ENCODE measurements around the gene GEMIN2.
"Not testable (repeated sequence)": the region's sequence is repeated elsewhere in the genome, so short reads cannot be mapped to it uniquely, and the experiment has no call there.

The GEMIN2 gene

GRCh38 chr14:39154594-39155189 is 40.6 kb downstream of the GEMIN2 start:
- TF ChIP-seq, protein P1, sequence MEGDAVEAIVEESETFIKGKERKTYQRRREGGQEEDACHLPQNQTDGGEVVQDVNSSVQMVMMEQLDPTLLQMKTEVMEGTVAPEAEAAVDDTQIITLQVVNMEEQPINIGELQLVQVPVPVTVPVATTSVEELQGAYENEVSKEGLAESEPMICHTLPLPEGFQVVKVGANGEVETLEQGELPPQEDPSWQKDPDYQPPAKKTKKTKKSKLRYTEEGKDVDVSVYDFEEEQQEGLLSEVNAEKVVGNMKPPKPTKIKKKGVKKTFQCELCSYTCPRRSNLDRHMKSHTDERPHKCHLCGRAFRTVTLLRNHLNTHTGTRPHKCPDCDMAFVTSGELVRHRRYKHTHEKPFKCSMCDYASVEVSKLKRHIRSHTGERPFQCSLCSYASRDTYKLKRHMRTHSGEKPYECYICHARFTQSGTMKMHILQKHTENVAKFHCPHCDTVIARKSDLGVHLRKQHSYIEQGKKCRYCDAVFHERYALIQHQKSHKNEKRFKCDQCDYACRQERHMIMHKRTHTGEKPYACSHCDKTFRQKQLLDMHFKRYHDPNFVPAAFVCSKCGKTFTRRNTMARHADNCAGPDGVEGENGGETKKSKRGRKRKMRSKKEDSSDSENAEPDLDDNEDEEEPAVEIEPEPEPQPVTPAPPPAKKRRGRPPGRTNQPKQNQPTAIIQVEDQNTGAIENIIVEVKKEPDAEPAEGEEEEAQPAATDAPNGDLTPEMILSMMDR (IDR thresholded peaks at IDR 0.05; ENCODE audit: low read depth, low read length): no peak
- H3K4me3 ChIP-seq (replicated peaks in 1 of 2; ENCODE audit: low read depth in 2 of 2, low read length in 2 of 2): no peak overlapping the region
- no peak for DNase-seq (ENCODE audit: low read depth in 2 of 2)

- H3K4me3 ChIP-seq (replicated peaks in 1 of 2; ENCODE audit: low read depth in 2 of 2, low read length in 2 of 2): no peak overlapping the region
- DNase-seq (ENCODE audit: low read depth in 2 of 2): no peak
- TF ChIP-seq, protein P1 (IDR thresholded peaks at IDR 0.05; ENCODE audit: low read depth, low read length): no peak
Observed at GRCh38 chr14:39157491-39157890, 43.4 kb downstream of the GEMIN2 start.

DNA sequence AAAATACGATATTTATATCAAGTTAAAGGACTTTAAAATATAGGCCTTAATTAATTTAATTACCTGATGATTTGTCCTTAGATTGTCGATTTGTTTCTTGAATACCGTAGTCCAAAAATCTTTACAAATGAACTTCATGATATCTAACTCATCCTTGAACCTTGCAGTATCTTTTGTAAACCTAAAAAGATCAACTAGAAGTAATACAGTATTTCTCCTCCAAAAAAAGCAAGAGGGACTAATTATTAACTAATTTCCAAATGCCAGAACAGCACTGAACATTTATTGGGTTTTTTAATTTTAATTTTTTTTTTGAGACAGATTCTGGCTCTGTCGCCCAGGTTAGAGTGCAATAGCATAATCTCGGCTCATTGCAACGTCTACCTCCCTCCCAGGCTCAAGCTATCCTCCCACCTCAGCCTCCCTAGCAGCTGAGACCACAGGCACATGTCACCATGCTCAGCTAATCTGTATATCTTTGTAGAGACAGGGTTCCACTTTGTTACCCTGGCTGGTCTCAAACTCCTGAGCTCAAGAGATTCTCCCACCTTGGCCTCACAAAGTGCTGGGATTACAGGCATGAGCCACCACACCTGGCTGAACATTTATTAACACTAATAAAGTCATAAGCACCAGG is 44.2 kb downstream of the GEMIN2 start:
- no peak overlapping the region for H3K4me3 ChIP-seq (replicated peaks in 1 of 2; ENCODE audit: low read depth in 2 of 2, low read length in 2 of 2)
- TF ChIP-seq, protein P1 (IDR thresholded peaks at IDR 0.05; ENCODE audit: low read depth, low read length): no peak

DNA sequence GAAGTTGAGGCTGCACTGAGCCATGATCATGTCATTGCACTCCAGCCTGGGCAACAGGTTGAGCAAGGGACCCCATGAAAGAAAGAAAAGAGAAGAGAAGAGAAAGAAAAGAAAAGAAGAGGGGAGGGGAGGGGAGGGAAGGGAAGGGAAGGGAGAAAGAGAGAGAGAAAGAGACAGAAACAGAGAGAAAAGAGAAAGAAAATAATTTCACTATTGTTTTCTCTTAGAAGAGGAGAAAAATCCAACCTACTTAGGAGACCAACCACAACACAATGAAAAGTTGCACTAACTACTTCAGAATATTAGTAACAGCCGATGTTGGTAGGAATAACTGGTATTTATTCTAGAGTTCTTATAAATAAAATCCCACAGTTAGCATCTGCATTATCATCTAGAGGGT is 46.4 kb downstream of the GEMIN2 start:
- DNase-seq (ENCODE audit: low read depth in 2 of 2): no peak
- TF ChIP-seq, protein P1 (IDR thresholded peaks at IDR 0.05; ENCODE audit: low read depth, low read length): no peak
- H3K4me3 ChIP-seq (replicated peaks in 1 of 2; ENCODE audit: low read depth in 2 of 2, low read length in 2 of 2): no peak overlapping the region

More for the DNA sequence above, 44.2 kb downstream of the GEMIN2 start:
- no peak for DNase-seq (ENCODE audit: low read depth in 2 of 2)

DNA sequence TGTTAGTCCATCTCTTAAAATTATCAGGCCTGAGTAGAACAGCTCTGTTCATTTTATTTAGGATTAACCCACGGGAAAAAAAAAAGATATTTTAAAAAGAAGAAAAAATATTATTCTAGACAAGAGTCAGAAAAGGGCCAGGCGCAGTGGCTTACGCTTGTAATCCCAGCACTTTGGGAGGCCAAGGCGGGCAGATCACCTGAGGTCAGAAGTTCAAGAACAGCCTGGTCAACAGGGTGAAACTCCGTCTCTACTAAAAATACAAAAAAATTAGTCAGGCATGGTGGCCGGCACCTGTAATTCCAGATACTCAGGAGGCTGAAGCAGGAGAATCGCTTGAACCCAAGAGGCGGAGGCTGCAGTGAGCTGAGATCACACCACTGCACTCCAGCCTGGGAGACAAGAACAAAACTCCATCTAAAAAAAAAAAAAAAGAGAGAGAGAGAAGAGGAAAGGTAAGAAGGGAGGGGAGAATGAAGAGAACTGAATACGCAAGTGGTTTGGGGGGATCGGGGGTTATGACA is 53.7 kb downstream of the GEMIN2 start:
- not testable (repeated sequence) for DNase-seq (ENCODE audit: low read depth in 2 of 2); H3K4me3 ChIP-seq (replicated peaks in 1 of 2; ENCODE audit: low read depth in 2 of 2, low read length in 2 of 2)

DNA sequence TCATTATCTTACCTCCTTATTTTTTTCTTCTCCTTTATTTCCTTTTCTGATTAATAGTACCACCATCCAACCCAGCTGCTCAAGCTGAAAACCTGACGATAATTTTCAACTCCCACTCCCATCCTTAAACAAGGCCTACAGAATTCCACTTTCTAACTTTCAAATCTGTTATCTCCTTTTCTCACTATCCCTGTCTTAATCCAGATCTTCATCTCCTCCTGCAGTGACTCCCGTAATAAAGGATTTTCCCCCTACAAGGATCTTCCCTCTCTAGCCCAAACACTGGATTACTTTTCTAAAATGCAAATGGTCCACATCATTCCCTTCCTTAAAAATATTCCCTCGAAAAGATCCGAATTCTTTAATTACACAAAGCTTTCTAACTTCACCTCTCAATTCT is 54.5 kb downstream of the GEMIN2 start:
- TF ChIP-seq, protein P1 (IDR thresholded peaks at IDR 0.05; ENCODE audit: low read depth, low read length): no peak
- H3K4me3 ChIP-seq (replicated peaks in 1 of 2; ENCODE audit: low read depth in 2 of 2, low read length in 2 of 2): peak overlapping the region; percentile 88
- DNase-seq (ENCODE audit: low read depth in 2 of 2): no peak

- DNase-seq (ENCODE audit: low read depth in 2 of 2): peak; percentile 11 to 12
- peak overlapping the region; percentile 88 for H3K4me3 ChIP-seq (replicated peaks in 1 of 2; ENCODE audit: low read depth in 2 of 2, low read length in 2 of 2)
- TF ChIP-seq, protein P1 (IDR thresholded peaks at IDR 0.05; ENCODE audit: low read depth, low read length): no peak
Observed at GRCh38 chr14:39169541-39169900, 55.4 kb downstream of the GEMIN2 start.
